Naive B cell (primary cell): ENCODE data around the gene TNFRSF9. TPM values are rescaled to one million over a fixed set of nuclear protein-coding genes. Genes with fewer than 3 reads are reported as not detected.

Experiments used
- ATAC-seq, 2 donors: fragments of 150-1000 bp; cut with Tn5 transposase; 2 replicates each; pipeline ENCODE4 v1.10.0; 2021; ENCODE audit warnings: low read depth in 2 of 2, mild to moderate bottlenecking in 2 of 2, moderate library complexity in 2 of 2
- DNase-seq: peaks from one replicate; pipeline ENCODE4 v3.0.0; 2022
- H3K27ac Mint-ChIP-seq, 6 donors: one replicate each; pipeline ENCODE4 v1.8.0; 2020 to 2022; ENCODE audit warnings: mild to moderate bottlenecking in 6 of 6, mixed read lengths in 6 of 6, moderate library complexity in 5 of 6, inconsistent platforms in 2 of 6
- H3K27me3 Mint-ChIP-seq, 3 donors: one replicate each; pipeline ENCODE4 v1.8.0; 2021 to 2022; ENCODE audit warnings: mixed read lengths in 3 of 3, mild to moderate bottlenecking in 1 of 3
- H3K36me3 Mint-ChIP-seq, 2 donors: one replicate each; pipeline ENCODE4 v1.8.0; 2020 to 2022; ENCODE audit warnings: mixed read lengths in 2 of 2, inconsistent platforms in 1 of 2, mild to moderate bottlenecking in 1 of 2
- H3K4me1 Mint-ChIP-seq, 3 donors: one replicate each; pipeline ENCODE4 v1.8.0; 2020 to 2022; ENCODE audit warnings: mixed read lengths in 3 of 3, inconsistent platforms in 1 of 3, mild to moderate bottlenecking in 1 of 3, moderate library complexity in 1 of 3
- H3K4me3 Mint-ChIP-seq, 8 donors: one replicate each; pipeline ENCODE4 v1.8.0; 2020 to 2022; ENCODE audit warnings: mild to moderate bottlenecking in 8 of 8, mixed read lengths in 8 of 8, moderate library complexity in 8 of 8, inconsistent platforms in 2 of 8
- H3K9me3 Mint-ChIP-seq, 7 donors: one replicate each; pipeline ENCODE4 v1.8.0; 2020 to 2022; ENCODE audit warnings: mixed read lengths in 7 of 7, mild to moderate bottlenecking in 5 of 7, inconsistent platforms in 2 of 7, moderate library complexity in 1 of 7
- polyA plus RNA-seq, 6 donors: library from polyadenylated mRNA; unstranded; fragments of 300-500 nt; fragmentation: Illumina TruSeq; gene quantifications; one replicate each; pipeline ENCODE4 v1.2.3, GENCODE V29; 2021; ENCODE audit warnings: low read depth in 6 of 6

Gene TNFRSF9
- polyA plus RNA-seq, 6 donors from 2014 or later = 0.38 to 0.52 TPM; not detected in 4

GRCh38 chr1:7898962-7899361, 41.7 kb downstream of the TNFRSF9 start:
- Mint-ChIP-seq H3K4me1 (peaks cover 0 to 5% (median 0%) of the 10 kb centered on the region in 3 donors), H3K36me3 (no peaks in the 10 kb centered on the region), H3K4me3 (no peak overlapping the region), H3K27me3 (peaks cover 3 to 13% (median 7%) of the 10 kb centered on the region in 3 donors), H3K9me3 (no peaks in the 10 kb centered on the region), H3K27ac (no peak overlapping the region)
- DNase-seq (no peak), ATAC-seq (no peak)

- peaks cover 0 to 1% (median 0%) of the 10 kb centered on the region in 7 donors for H3K9me3 Mint-ChIP-seq
- H3K27ac Mint-ChIP-seq = no peak overlapping the region
- DNase-seq (no peak), ATAC-seq (no peak)
- no peak overlapping the region for H3K4me3 Mint-ChIP-seq
- H3K36me3 Mint-ChIP-seq = no peaks in the 10 kb centered on the region
- H3K4me1 Mint-ChIP-seq = no peaks in the 10 kb centered on the region
- peaks cover 0 to 11% (median 5%) of the 10 kb centered on the region in 3 donors for H3K27me3 Mint-ChIP-seq
These were observed 43.6 kb downstream of the TNFRSF9 start for GRCh38 chr1:7896994-7897393.

GRCh38 chr1:7893529-7894180, 47.0 kb downstream of the TNFRSF9 start:
- Mint-ChIP-seq H3K9me3 (peaks cover 0 to 6% (median 2%) of the 10 kb centered on the region in 7 donors), H3K27me3 (peaks cover 9 to 22% (median 14%) of the 10 kb centered on the region in 3 donors), H3K36me3 (no peaks in the 10 kb centered on the region), H3K4me1 (no peaks in the 10 kb centered on the region), H3K27ac (no peak overlapping the region), H3K4me3 (no peak overlapping the region)
- DNase-seq = no peak
- ATAC-seq = no peak

GRCh38 chr1:7891804-7892203, 48.8 kb downstream of the TNFRSF9 start:
- Mint-ChIP-seq H3K4me3 (no peak overlapping the region), H3K27me3 (peaks cover 14 to 35% (median 26%) of the 10 kb centered on the region in 3 donors), H3K27ac (no peak overlapping the region), H3K4me1 (no peaks in the 10 kb centered on the region), H3K9me3 (peaks cover 0 to 6% (median 2%) of the 10 kb centered on the region in 7 donors), H3K36me3 (no peaks in the 10 kb centered on the region)
- ATAC-seq = no peak
- DNase-seq = no peak

GRCh38 chr1:7890853-7891252, 49.8 kb downstream of the TNFRSF9 start:
- Mint-ChIP-seq H3K9me3 (peaks cover 0 to 7% (median 2%) of the 10 kb centered on the region in 7 donors), H3K27me3 (peaks cover 18 to 43% (median 28%) of the 10 kb centered on the region in 3 donors), H3K36me3 (no peaks in the 10 kb centered on the region), H3K4me1 (no peaks in the 10 kb centered on the region), H3K4me3 (no peak overlapping the region), H3K27ac (peak overlapping the region in 1 of 6 donors; percentile 14)
- DNase-seq (no peak), ATAC-seq (no peak)

GRCh38 chr1:7888248-7889081, 52.2 kb downstream of the TNFRSF9 start:
- Mint-ChIP-seq H3K36me3 (peaks cover 0 to 9% of the 10 kb centered on the region in 2 donors), H3K9me3 (peaks cover 0 to 10% (median 5%) of the 10 kb centered on the region in 7 donors), H3K27ac (no peak overlapping the region)

GRCh38 chr1:7886405-7886745, 54.3 kb downstream of the TNFRSF9 start:
- H3K4me1 Mint-ChIP-seq = no peaks in the 10 kb centered on the region
- peaks cover 0 to 9% of the 10 kb centered on the region in 2 donors for H3K36me3 Mint-ChIP-seq
- DNase-seq (no peak), ATAC-seq (no peak)
- no peak overlapping the region for H3K4me3 Mint-ChIP-seq
- no peak overlapping the region for H3K27ac Mint-ChIP-seq
- H3K9me3 Mint-ChIP-seq = peaks cover 0 to 10% (median 5%) of the 10 kb centered on the region in 7 donors
- peaks cover 18 to 54% (median 44%) of the 10 kb centered on the region in 3 donors for H3K27me3 Mint-ChIP-seq

More at GRCh38 chr1:7888248-7889081, 52.2 kb downstream of the TNFRSF9 start:
- H3K27me3 Mint-ChIP-seq = peaks cover 18 to 56% (median 44%) of the 10 kb centered on the region in 3 donors
- H3K4me1 Mint-ChIP-seq = no peaks in the 10 kb centered on the region
- no peak for ATAC-seq
- no peak for DNase-seq
- no peak overlapping the region for H3K4me3 Mint-ChIP-seq

- DNase-seq (no peak), ATAC-seq (peak; percentile 23)
- no peak overlapping the region for H3K27ac Mint-ChIP-seq
- peaks cover 0 to 9% of the 10 kb centered on the region in 2 donors for H3K36me3 Mint-ChIP-seq
- H3K27me3 Mint-ChIP-seq = peaks cover 18 to 50% (median 42%) of the 10 kb centered on the region in 3 donors
- H3K4me1 Mint-ChIP-seq = no peaks in the 10 kb centered on the region
- no peak overlapping the region for H3K4me3 Mint-ChIP-seq
- H3K9me3 Mint-ChIP-seq = peaks cover 0 to 8% (median 5%) of the 10 kb centered on the region in 7 donors
These were observed 54.9 kb downstream of the TNFRSF9 start for GRCh38 chr1:7885513-7886404.

GRCh38 chr1:7884757-7885156, 55.9 kb downstream of the TNFRSF9 start:
- DNase-seq = no peak
- Mint-ChIP-seq H3K36me3 (peaks cover 0 to 9% of the 10 kb centered on the region in 2 donors), H3K4me1 (no peaks in the 10 kb centered on the region), H3K4me3 (no peak overlapping the region), H3K27me3 (peaks cover 13 to 41% (median 34%) of the 10 kb centered on the region in 3 donors), H3K9me3 (peaks cover 0 to 5% (median 0%) of the 10 kb centered on the region in 7 donors), H3K27ac (peak overlapping the region in 1 of 6 donors; percentile 30)
- no peak for ATAC-seq

GRCh38 chr1:7879228-7879627, 61.4 kb downstream of the TNFRSF9 start:
- Mint-ChIP-seq H3K27me3 (peaks cover 0 to 17% (median 16%) of the 10 kb centered on the region in 3 donors), H3K36me3 (peaks cover 0 to 7% of the 10 kb centered on the region in 2 donors), H3K27ac (no peak overlapping the region), H3K4me1 (no peaks in the 10 kb centered on the region), H3K9me3 (peaks cover 3 to 27% (median 14%) of the 10 kb centered on the region in 7 donors), H3K4me3 (peak overlapping the region in 1 of 8 donors; percentile 6)
- ATAC-seq (no peak), DNase-seq (no peak)

- H3K27me3 Mint-ChIP-seq = peaks cover 4 to 27% (median 26%) of the 10 kb centered on the region in 3 donors
- H3K4me1 Mint-ChIP-seq = no peaks in the 10 kb centered on the region
- DNase-seq (no peak), ATAC-seq (no peak)
- no peak overlapping the region for H3K27ac Mint-ChIP-seq
- H3K36me3 Mint-ChIP-seq = peaks cover 0 to 7% of the 10 kb centered on the region in 2 donors
- no peak overlapping the region for H3K4me3 Mint-ChIP-seq
- peaks cover 3 to 27% (median 14%) of the 10 kb centered on the region in 7 donors for H3K9me3 Mint-ChIP-seq
These were observed 62.6 kb downstream of the TNFRSF9 start for GRCh38 chr1:7878027-7878426.

GRCh38 chr1:7873801-7874795, 66.5 kb downstream of the TNFRSF9 start:
- DNase-seq (no peak), ATAC-seq (no peak)
- Mint-ChIP-seq H3K36me3 (peaks cover 0 to 7% of the 10 kb centered on the region in 2 donors), H3K27ac (no peak overlapping the region), H3K27me3 (peaks cover 10 to 40% (median 27%) of the 10 kb centered on the region in 3 donors), H3K9me3 (peaks cover 3 to 27% (median 14%) of the 10 kb centered on the region in 7 donors), H3K4me3 (no peak overlapping the region), H3K4me1 (no peaks in the 10 kb centered on the region)
